Hepatocyte (in vitro differentiated cells): ENCODE data around the gene TXNDC5. TPM values are rescaled to one million over a fixed set of nuclear protein-coding genes. Genes with fewer than 3 reads are reported as not detected.

Experiments
- DNase-seq: peaks from one replicate; pipeline ENCODE4 v3.0.0-alpha.2; 2016; ENCODE audit warnings: low spot score
- H2AFZ ChIP-seq: fragments of 200-600 bp; sonication (generic); 2 replicates; pipeline ENCODE4 v1.6.0; 2016; ENCODE audit warnings: antibody characterized with exemption, mild to moderate bottlenecking
- H3K27ac ChIP-seq: fragments of 200-600 bp; sonication (generic); 2 replicates; pipeline ENCODE4 v1.5.1; 2016; ENCODE audit warnings: mild to moderate bottlenecking
- H3K27me3 ChIP-seq: fragments of 200-600 bp; sonication (generic); 2 replicates; pipeline ENCODE4 v1.6.1; 2016
- H3K36me3 ChIP-seq: fragments of 200-600 bp; sonication (generic); replicated peaks from 2 replicates; pipeline ENCODE4 v1.5.1; 2016; ENCODE audit warnings: low read depth; ENCODE audit not compliant: insufficient read depth
- H3K4me1 ChIP-seq: fragments of 200-600 bp; sonication (generic); 2 replicates; pipeline ENCODE4 v1.5.1; 2016; ENCODE audit warnings: mild to moderate bottlenecking, moderate library complexity; ENCODE audit not compliant: insufficient read depth
- H3K4me2 ChIP-seq: fragments of 200-600 bp; sonication (generic); 2 replicates; pipeline ENCODE4 v1.6.0; 2016
- H3K4me3 ChIP-seq: fragments of 200-600 bp; sonication (generic); 2 replicates; pipeline ENCODE4 v1.5.1; 2016; ENCODE audit warnings: mild to moderate bottlenecking
- H3K79me2 ChIP-seq: fragments of 200-600 bp; sonication (generic); 2 replicates; pipeline ENCODE4 v1.6.0; 2017; ENCODE audit warnings: mild to moderate bottlenecking
- H3K9me2 ChIP-seq: fragments of 200-600 bp; sonication (generic); replicated peaks from 2 replicates; pipeline ENCODE4 v1.6.0; 2017; ENCODE audit warnings: mild to moderate bottlenecking; ENCODE audit not compliant: insufficient read depth
- H3K9me3 ChIP-seq: fragments of 200-600 bp; sonication (generic); 2 replicates; pipeline ENCODE4 v1.5.1; 2016; ENCODE audit warnings: low read depth, mild to moderate bottlenecking
- H4K20me1 ChIP-seq: fragments of 200-600 bp; sonication (generic); 2 replicates; pipeline ENCODE4 v1.6.0; 2016; ENCODE audit warnings: mild to moderate bottlenecking; ENCODE audit not compliant: insufficient read depth, poor library complexity, severe bottlenecking
- CTCF ChIP-seq: fragments of 200-600 bp; sonication (generic); IDR thresholded peaks from 2 replicates; pipeline ENCODE4 v1.5.1; 2016; ENCODE audit warnings: antibody characterized with exemption, mild to moderate bottlenecking; ENCODE audit not compliant: poor library complexity
- EZH2 ChIP-seq: fragments of 200-600 bp; sonication (generic); IDR thresholded peaks from 2 replicates; pipeline ENCODE4 v1.6.1; 2016; ENCODE audit warnings: antibody characterized with exemption, mild to moderate bottlenecking, borderline replicate concordance
- EZH2phosphoT487 ChIP-seq: fragments of 200-600 bp; sonication (generic); IDR thresholded peaks from one replicate; pipeline ENCODE4 v1.6.1; 2018; ENCODE audit warnings: antibody characterized with exemption, mild to moderate bottlenecking, low read depth, moderate library complexity; ENCODE audit not compliant: unreplicated experiment, severe bottlenecking
- WGBS: methylation state at CpG from one replicate; pipeline ENCODE4 v1.1.6; 2016; ENCODE audit warnings: low lambda C conversion rate; ENCODE audit errors: missing lambda C conversion rate; 5-methylcytosine and 5-hydroxymethylcytosine counted together
- polyA plus RNA-seq: library from polyadenylated mRNA; unstranded; fragments of >200 nt; fragmentation: Nextera tagmentation; extraction: Ambion mirVana; gene quantifications from 2 replicates; pipeline ENCODE4 v1.2.1, GENCODE V29; 2016
- total RNA-seq: library from RNA; depleted of rRNA; stranded (reverse); fragments of >200 nt; gene quantifications from 2 replicates; pipeline ENCODE4 v1.2.3, GENCODE V29; 2014

TXNDC5 gene
- total and polyA plus RNA-seq, 2 experiments from 2014 or later = 238 to 241 TPM

- Histone ChIP-seq H2AFZ (no peak overlapping the region), H4K20me1 (no peaks in the 10 kb centered on the region), H3K27ac (no peak overlapping the region)
These were observed 29.3 kb upstream of the TXNDC5 start for GRCh38 chr6:7939864-7940228.

GRCh38 chr6:7939184-7939863 is 28.7 kb upstream of the TXNDC5 start:
- no peak overlapping the region for H2AFZ ChIP-seq
- H3K36me3 ChIP-seq = no peaks in the 10 kb centered on the region
- TF ChIP-seq EZH2phosphoT487 = no peak
- TF ChIP-seq CTCF = no peak
- TF ChIP-seq EZH2 = no peak
- 80% methylated on average over 11 of the region's 11 CpGs for WGBS
- no peaks in the 10 kb centered on the region for H4K20me1 ChIP-seq
- H3K4me1 ChIP-seq = no peaks in the 10 kb centered on the region
- H3K4me3 ChIP-seq = no peak overlapping the region
- no peaks in the 10 kb centered on the region for H3K27me3 ChIP-seq
- no peak overlapping the region for H3K4me2 ChIP-seq
- H3K9me2 ChIP-seq = no peaks in the 10 kb centered on the region
- no peak for DNase-seq
- no peaks in the 10 kb centered on the region for H3K79me2 ChIP-seq
- H3K9me3 ChIP-seq = no peaks in the 10 kb centered on the region
- no peak overlapping the region for H3K27ac ChIP-seq

More at GRCh38 chr6:7939864-7940228, 29.3 kb upstream of the TXNDC5 start:
- Histone ChIP-seq H3K27me3 (no peaks in the 10 kb centered on the region), H3K4me1 (no peaks in the 10 kb centered on the region), H3K79me2 (no peaks in the 10 kb centered on the region), H3K4me2 (no peak overlapping the region), H3K4me3 (no peak overlapping the region), H3K9me2 (no peaks in the 10 kb centered on the region), H3K9me3 (no peaks in the 10 kb centered on the region), H3K36me3 (no peaks in the 10 kb centered on the region)
- DNase-seq = no peak
- TF ChIP-seq EZH2phosphoT487 (no peak), EZH2 (no peak), CTCF (no peak)
- WGBS = 71% methylated on average over 5 of the region's 5 CpGs

- no peak overlapping the region for H2AFZ ChIP-seq
These were observed 28.1 kb upstream of the TXNDC5 start for GRCh38 chr6:7938562-7939183.

More at GRCh38 chr6:7938562-7939183, 28.1 kb upstream of the TXNDC5 start:
- DNase-seq = no peak
- Histone ChIP-seq H3K4me3 (no peak overlapping the region), H3K79me2 (no peaks in the 10 kb centered on the region), H3K27me3 (no peaks in the 10 kb centered on the region), H3K27ac (no peak overlapping the region), H3K4me1 (no peaks in the 10 kb centered on the region), H3K4me2 (no peak overlapping the region), H3K9me3 (no peaks in the 10 kb centered on the region), H3K36me3 (no peaks in the 10 kb centered on the region), H3K9me2 (no peaks in the 10 kb centered on the region), H4K20me1 (no peaks in the 10 kb centered on the region)
- TF ChIP-seq EZH2phosphoT487 = no peak
- no peak for TF ChIP-seq EZH2
- no peak for TF ChIP-seq CTCF
- WGBS = 78% methylated on average over 4 of the region's 4 CpGs
